Neural progenitor cell (in vitro differentiated cells): ENCODE measurements around the gene NPHP3.

ENCODE experiments used
- CTCF ChIP-seq: fragments of 200-600 bp; sonication (generic); IDR thresholded peaks from 2 replicates; pipeline ENCODE4 v1.5.1; 2017; ENCODE audit warnings: antibody characterized with exemption, mild to moderate bottlenecking
- EZH2 ChIP-seq: fragments of 200-600 bp; sonication (generic); IDR thresholded peaks from 2 replicates; pipeline ENCODE4 v1.6.1; 2017; ENCODE audit warnings: antibody characterized with exemption, mild to moderate bottlenecking, moderate library complexity
- EZH2phosphoT487 ChIP-seq: fragments of 200-600 bp; sonication (generic); IDR thresholded peaks from 2 replicates; pipeline ENCODE4 v1.6.1; 2017; ENCODE audit warnings: antibody characterized with exemption

- no peak for TF ChIP-seq EZH2phosphoT487
- TF ChIP-seq CTCF: no peak
- TF ChIP-seq EZH2: no peak
Observed at GRCh38 chr3:132709761-132710160, 12.4 kb downstream of the NPHP3 start.
